NK-92 treated with Interleukin-12 subunit alpha and Interleukin-12 subunit beta, amount 100 ng/mL, for 24 hours (cell line): ENCODE results near the gene SLC10A7.

ENCODE experiments used
- DNase-seq: peaks from one replicate; lab custom pipeline; 2025; lab: John Stamatoyannopoulos, UW

SLC10A7 gene

DNA sequence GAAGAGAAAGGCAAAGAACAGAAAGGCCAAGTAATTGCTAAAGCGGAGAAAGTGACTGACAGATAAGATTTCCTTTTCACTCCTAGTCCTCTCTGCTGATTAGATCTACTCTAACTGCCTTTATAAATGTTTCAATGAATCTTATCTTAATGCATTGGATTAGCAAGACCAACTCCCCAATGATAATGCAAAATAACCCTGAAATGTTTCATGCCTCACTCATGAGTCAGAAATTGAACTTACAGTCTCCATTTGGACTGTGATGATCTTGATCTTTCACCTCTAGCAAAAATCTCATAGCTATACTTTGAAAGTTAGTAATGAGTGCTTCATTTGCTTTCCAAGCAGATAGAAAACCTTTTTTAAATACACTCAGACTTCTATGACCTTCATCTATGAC, 26.5 kb downstream of the SLC10A7 start:
- DNase-seq: no peak

GRCh38 chr4:146494143-146494542, 27.6 kb downstream of the SLC10A7 start:
- DNase-seq: no peak

- no peak for DNase-seq
These were observed 31.6 kb downstream of the SLC10A7 start for GRCh38 chr4:146490106-146490505.

- no peak for DNase-seq
These were observed 33.1 kb downstream of the SLC10A7 start for GRCh38 chr4:146488495-146489174.

DNA sequence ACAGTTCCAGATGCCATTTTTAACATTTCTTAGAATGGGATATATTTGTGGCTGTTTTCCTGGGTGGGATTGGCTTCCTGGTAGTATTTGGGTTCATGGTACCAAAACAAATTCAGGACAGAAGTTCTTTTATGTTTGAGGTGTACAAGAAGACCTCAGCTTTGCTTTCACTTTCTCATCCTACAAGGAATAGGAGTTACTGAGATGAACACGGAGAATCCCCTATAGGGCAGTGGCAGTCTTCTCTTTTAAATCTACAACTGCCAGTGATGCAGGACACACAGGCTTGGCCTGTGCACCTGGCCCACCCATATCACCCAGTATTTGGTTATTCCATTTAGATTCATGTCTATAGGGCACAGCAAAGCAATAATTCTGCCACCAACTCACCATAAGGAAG, 35.2 kb downstream of the SLC10A7 start:
- DNase-seq: no peak

GRCh38 chr4:146485968-146486367, 35.8 kb downstream of the SLC10A7 start:
- no peak for DNase-seq

DNA sequence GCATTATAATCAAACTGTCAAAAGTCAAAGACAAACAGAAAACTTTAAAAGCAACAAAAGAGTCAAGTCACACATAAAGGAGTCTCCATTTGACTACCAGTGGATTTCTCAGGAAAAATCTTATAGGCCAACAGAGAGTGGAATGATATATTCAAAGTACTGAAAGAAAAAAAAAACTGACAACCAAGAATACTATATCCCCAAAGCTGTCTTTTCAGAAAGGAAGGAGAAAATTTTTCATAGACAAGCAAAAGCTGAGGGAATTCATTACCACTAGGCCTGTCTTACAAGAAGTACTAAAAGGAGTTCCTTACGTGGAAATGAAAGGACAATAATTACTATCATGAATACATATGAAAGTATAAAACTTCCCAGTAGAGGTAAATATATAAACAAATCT, 39.0 kb downstream of the SLC10A7 start:
- no peak for DNase-seq

- DNase-seq: no peak
These were observed 40.5 kb downstream of the SLC10A7 start for GRCh38 chr4:146481246-146481645.

- DNase-seq: no peak
These were observed 43.7 kb downstream of the SLC10A7 start for GRCh38 chr4:146478009-146478408.

GRCh38 chr4:146477054-146477453, 44.7 kb downstream of the SLC10A7 start:
- no peak for DNase-seq

GRCh38 chr4:146472404-146472803, 49.3 kb downstream of the SLC10A7 start:
- DNase-seq: no peak

DNA sequence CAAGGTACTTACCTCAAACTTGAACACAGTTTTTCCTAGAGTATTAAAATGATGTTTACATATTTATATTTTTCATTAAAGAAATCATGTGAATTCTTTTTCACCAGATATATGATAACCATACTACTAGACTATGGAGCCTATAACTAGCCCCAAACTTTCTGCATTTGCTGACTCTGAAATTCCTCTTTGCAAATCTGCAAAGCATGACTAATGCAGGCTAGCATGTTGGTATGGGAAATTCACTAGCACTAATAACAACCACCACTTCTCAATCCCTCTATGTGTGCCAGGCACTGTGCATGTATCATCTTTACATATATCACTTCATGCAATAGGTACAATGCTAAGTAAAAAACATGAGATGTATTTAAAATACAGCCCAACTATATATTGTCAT, 51.1 kb downstream of the SLC10A7 start:
- no peak for DNase-seq

- DNase-seq: no peak
These were observed 52.7 kb downstream of the SLC10A7 start for GRCh38 chr4:146469022-146469421.

DNA sequence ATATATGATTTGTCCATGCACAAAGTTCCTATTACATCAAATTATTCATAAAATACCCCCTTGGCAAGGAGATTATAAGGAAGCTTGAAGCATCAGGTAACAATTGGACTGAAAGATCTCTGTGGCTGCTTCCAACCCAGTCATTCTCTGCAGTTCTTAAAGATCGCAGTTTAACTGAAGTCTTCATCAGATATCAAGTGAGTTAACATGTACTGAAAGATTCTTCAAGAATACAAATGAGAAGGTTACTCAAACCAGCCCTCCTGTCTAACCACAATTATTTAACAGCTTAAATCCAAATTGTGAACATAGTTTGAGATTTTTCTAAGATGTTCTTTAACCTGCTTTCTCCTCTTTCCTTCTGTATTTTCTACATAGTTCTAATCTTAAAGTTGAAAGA, 56.1 kb downstream of the SLC10A7 start:
- DNase-seq: no peak

DNA sequence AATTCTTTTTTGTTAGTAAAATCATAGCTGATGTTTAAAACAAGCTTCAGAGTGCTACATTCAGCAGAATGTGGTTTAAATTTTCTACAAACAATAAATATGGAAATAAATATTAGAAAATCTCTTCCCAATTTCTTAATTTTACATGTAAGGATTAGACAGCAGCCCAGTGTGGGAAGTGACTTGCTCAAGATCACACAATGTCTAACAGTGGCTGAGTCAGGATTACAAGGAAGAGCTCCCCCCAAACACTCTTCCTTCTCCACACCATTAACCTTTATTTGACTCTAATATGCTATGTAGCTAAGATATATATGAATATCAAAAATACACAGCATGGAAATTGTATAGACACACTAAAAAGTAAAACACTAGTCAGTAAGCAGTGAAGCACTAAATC, 59.5 kb downstream of the SLC10A7 start:
- no peak for DNase-seq

DNA sequence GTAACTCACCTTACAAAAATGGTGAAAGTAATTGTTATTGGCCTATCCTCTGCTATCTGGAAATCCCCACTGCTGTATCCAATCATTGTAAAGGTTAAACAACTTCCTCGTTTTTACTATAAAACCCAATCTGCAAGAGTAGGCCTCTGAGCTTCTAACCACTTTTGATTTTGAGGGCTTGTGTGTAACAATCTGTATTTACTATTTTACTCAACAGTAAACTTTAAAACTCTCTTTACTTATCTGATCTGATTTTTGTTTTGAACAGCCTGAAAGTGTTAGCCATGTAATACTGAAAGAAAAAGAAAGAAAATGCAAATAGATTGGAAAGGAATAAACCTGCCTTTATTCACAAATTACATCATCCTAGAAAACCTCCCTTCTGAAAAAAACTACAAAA, 63.1 kb downstream of the SLC10A7 start:
- DNase-seq: no peak

DNA sequence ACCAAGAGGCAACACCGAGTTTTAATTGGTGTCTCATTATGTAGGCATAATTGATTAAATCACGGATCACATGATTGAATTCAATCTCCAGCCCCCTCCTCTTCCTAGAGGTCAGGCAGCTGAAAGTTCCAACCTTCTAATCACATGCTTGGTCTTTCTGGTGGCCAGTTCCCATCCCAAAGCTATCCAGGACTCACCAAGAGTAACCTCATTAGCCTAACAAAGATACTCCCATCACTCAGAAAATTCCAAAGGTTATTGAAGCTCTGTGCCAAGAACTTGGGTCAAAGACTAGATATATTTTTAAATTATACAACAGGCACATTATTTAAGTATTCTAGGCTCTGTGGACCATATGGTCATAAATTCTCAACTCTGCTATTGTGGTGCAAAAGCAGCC, 65.1 kb downstream of the SLC10A7 start:
- DNase-seq: no peak

GRCh38 chr4:146453181-146453807, 68.4 kb downstream of the SLC10A7 start:
- DNase-seq: no peak

- DNase-seq: no peak
These were observed 71.2 kb downstream of the SLC10A7 start for GRCh38 chr4:146450524-146450923.

- DNase-seq: no peak
These were observed 75.2 kb downstream of the SLC10A7 start for GRCh38 chr4:146446555-146446954.

DNA sequence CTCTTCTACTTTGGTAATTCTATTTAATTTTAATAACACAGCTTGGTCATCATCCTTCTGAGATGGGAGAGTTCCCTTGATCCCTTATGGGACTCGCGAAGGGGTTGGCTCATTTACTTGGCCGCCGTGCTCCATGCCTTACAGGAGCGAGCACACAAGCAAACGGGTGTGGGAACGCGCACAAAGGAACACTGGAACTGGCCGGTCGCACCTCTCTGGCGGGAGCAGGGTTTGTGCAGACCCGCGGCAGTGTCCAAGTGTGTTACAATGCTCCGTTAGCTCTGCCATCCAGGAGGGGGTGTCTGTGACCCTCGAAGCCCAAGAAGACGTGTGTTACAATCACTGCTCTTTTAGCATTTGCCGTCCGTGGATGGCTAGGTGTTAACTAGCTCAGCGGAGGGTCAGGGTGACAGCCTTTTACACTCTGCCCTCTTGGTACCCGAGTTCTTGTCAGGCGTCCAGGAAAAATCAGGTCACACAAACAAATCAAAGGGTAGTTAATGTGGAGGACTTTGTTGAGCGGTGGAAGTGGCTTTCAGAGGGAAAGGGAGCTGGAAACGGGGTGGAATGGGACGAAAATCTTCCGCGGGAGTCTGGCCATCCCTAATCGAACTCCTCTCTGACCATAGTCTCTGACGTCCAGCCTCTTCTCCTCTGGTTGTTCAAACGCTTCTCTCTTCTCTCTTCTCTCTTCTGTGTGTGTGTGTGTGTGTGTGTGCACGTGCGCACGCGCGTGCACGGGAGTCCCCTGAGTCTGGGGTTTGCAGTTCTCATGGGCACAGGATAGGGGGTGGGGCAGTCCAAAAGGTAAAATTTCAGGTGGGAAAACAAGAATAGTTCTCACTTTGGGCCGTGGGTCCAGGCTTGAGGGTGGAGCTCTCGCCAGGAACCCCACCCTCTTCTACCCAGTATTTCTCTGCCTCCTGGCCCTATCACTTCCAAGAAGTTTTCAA, 76.3 kb downstream of the SLC10A7 start:
- DNase-seq: no peak

- DNase-seq: no peak
These were observed 78.2 kb downstream of the SLC10A7 start for GRCh38 chr4:146443525-146443924.

DNA sequence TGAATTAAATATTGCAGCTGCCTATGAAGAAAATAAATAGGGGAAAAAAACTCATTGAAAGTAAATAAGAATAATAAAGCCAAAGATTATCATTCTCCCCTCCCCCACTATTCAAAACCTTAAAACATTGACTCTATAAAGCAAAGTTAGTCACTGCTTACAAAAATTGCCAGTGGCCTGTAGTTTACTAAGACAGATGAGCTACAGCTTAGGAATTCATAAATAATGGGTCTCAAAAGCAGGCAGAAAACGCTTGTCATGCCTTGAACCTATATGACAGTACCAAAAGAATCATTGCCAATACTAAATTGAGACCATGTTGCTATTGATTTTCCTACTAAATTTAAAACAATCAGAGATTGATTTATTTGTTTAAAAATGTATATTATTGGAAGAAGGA, 78.9 kb downstream of the SLC10A7 start:
- no peak for DNase-seq
